K562 (cell line): ENCODE data around the gene ADD3. TPM values are rescaled to one million over a fixed set of nuclear protein-coding genes. Genes with fewer than 3 reads are reported as not detected.

Experiments
- ATAC-seq: fragments of 200-7000 bp; cut with Tn5 transposase; 3 replicates; pipeline ENCODE4 v1.9.1; 2020; ENCODE audit warnings: moderate library complexity
- BruUV-seq: library from RNA; stranded (reverse); fragments of 400-500 nt; replicated peaks from 2 replicates; lab custom pipeline; 2021; lab: Mats Ljungman, UMichigan
- CTCF ChIA-PET: fragments of 300-600 bp; formaldehyde crosslinking; extraction: SDS; loops from one replicate; lab custom pipeline; 2021; ENCODE audit warnings: low intra/inter-chr PET ratio; lab: Yijun Ruan, JAX
- POLR2A ChIA-PET: fragments of 300-600, 350-650 bp; sonication (Branson Sonifier 250); formaldehyde crosslinking; extraction: SDS; loops from one replicate; lab custom pipeline; 2021; ENCODE audit warnings: antibody characterized with exemption, inconsistent platforms; lab: Yijun Ruan, JAX
- DNase-seq, 4 experiments: peaks; one replicate each; pipeline versions ENCODE4 v3.0.0 to v3.0.0-alpha.2; 2011 to 2018; ENCODE audit warnings: low spot score in 3 of 4, mixed read lengths in 3 of 4; ENCODE audit errors: extremely low read depth in 1 of 4
- FAIRE-seq: peaks from 2 replicates; lab custom pipeline; 2011; peaks lifted over from hg19 to GRCh38; lab: Jason Lieb, UNC
- H2AFZ ChIP-seq: 2 replicates; pipeline ENCODE4 v1.6.0; 2011; ENCODE audit warnings: low read depth, low read length, control low read depth, inconsistent platforms
- H3K27ac ChIP-seq: fragments of 200-600 bp; 3 replicates; pipeline ENCODE4 v1.8.0; 2011; ENCODE audit warnings: low read depth, mild to moderate bottlenecking, control low read depth, inconsistent platforms, low read length, moderate library complexity, mixed read lengths; ENCODE audit errors: extremely low read depth
- H3K27me3 ChIP-seq, 2 experiments: fragments of 300-600 bp in 1 of 2; 2 replicates in 1 of 2; 3 replicates in 1 of 2; pipeline versions ENCODE4 v1.6.0 to v1.8.0; 2011; ENCODE audit warnings: inconsistent platforms in 2 of 2, low read length in 2 of 2, mild to moderate bottlenecking in 1 of 2, mixed read lengths in 1 of 2, moderate library complexity in 1 of 2; ENCODE audit not compliant: control insufficient read depth in 2 of 2, insufficient read depth in 2 of 2
- H3K36me3 ChIP-seq: fragments of 300-600 bp; 3 replicates; pipeline ENCODE4 v1.8.0; 2011; ENCODE audit warnings: mild to moderate bottlenecking, low read length, inconsistent platforms; ENCODE audit not compliant: control insufficient read depth, insufficient read depth
- H3K4me1 ChIP-seq, 2 experiments: fragments of 200-600 bp in 1 of 2; replicated peaks in 1 of 2; 2 replicates in 1 of 2; 3 replicates in 1 of 2; pipeline versions ENCODE4 v1.5.1 to v1.8.0; 2011; ENCODE audit warnings: inconsistent platforms in 2 of 2, low read length in 2 of 2, mild to moderate bottlenecking in 1 of 2, mixed read lengths in 1 of 2, moderate library complexity in 1 of 2; ENCODE audit not compliant: control insufficient read depth in 2 of 2, insufficient read depth in 2 of 2
- H3K4me2 ChIP-seq: 2 replicates; pipeline ENCODE4 v1.6.1; 2011; ENCODE audit warnings: low read length, control low read depth, inconsistent platforms, mixed read lengths; ENCODE audit not compliant: insufficient read depth
- H3K4me3 ChIP-seq: fragments of 200-600 bp; sonication (generic), shearing (Covaris generic); 2 replicates; pipeline ENCODE4 v1.5.1; 2016; ENCODE audit warnings: control low read depth, inconsistent platforms
- H3K79me2 ChIP-seq: fragments of 200-600 bp; 3 replicates; pipeline ENCODE4 v1.8.0; 2011; ENCODE audit warnings: low read length, inconsistent platforms; ENCODE audit not compliant: control insufficient read depth, insufficient read depth
- H3K9ac ChIP-seq, 2 experiments: 2 replicates each; pipeline versions ENCODE4 v1.6.0 to v1.6.1; 2011; ENCODE audit warnings: low read depth in 2 of 2, low read length in 2 of 2, control low read depth in 1 of 2, inconsistent platforms in 1 of 2, mild to moderate bottlenecking in 1 of 2, mixed read lengths in 1 of 2; ENCODE audit not compliant: insufficient read depth in 1 of 2
- H3K9me1 ChIP-seq: one replicate; pipeline ENCODE4 v1.6.0; 2011; ENCODE audit warnings: inconsistent platforms, mild to moderate bottlenecking, low read length, moderate library complexity; ENCODE audit not compliant: control insufficient read depth, insufficient read depth
- H3K9me3 ChIP-seq: replicated peaks from 2 replicates; pipeline ENCODE4 v1.5.1; 2011; ENCODE audit warnings: low read depth, low read length, inconsistent platforms; ENCODE audit not compliant: control insufficient read depth, insufficient read depth
- H4K20me1 ChIP-seq: replicated peaks from 2 replicates; pipeline ENCODE4 v1.6.1; 2011; ENCODE audit warnings: low read length, inconsistent platforms, mixed read lengths; ENCODE audit not compliant: control insufficient read depth, insufficient read depth
- CCAR2 ChIP-seq: fragments of 200-400 bp; formaldehyde crosslinking; IDR thresholded peaks from 2 replicates; pipeline ENCODE4 v1.6.1; 2017; ENCODE audit warnings: mild to moderate bottlenecking, low read depth, low read length
- KAT2B ChIP-seq: IDR thresholded peaks from one replicate; pipeline ENCODE4 v1.6.1; 2012; ENCODE audit warnings: low read depth, mild to moderate bottlenecking, control low read depth, inconsistent platforms, low read length, moderate library complexity
- MBD1 ChIP-seq: fragments of 250-450 bp; sonication (Bioruptor Pico); IDR thresholded peaks from 2 replicates; pipeline ENCODE4 v1.8.0; 2022; ENCODE audit warnings: inconsistent platforms
- PURB ChIP-seq: sonication (generic); formaldehyde crosslinking; IDR thresholded peaks from 2 replicates; pipeline ENCODE4 v1.9.0; 2021; ENCODE audit warnings: low read depth, mild to moderate bottlenecking, missing genetic modification reagents
- RBM17 ChIP-seq: fragments of 200-400 bp; formaldehyde crosslinking; IDR thresholded peaks from 2 replicates; pipeline ENCODE4 v1.6.1; 2017; ENCODE audit warnings: low read depth, mild to moderate bottlenecking, low read length, borderline replicate concordance
- ZFP91 ChIP-seq: sonication (generic); formaldehyde crosslinking; IDR thresholded peaks from 2 replicates; pipeline ENCODE4 v1.8.0; 2022; ENCODE audit warnings: mild to moderate bottlenecking, missing genetic modification reagents
- ZNF140 ChIP-seq: fragments of 250-450 bp; sonication (Bioruptor Pico); IDR thresholded peaks from 2 replicates; pipeline ENCODE4 v1.8.0; 2021; ENCODE audit warnings: moderate library complexity, mild to moderate bottlenecking, inconsistent platforms
- ZNF175 ChIP-seq: fragments of 200-800 bp; sonication (Bioruptor generic); IDR thresholded peaks from 2 replicates; pipeline ENCODE4 v1.6.1; 2016; ENCODE audit warnings: low read depth, mild to moderate bottlenecking, missing genetic modification characterization, missing compliant biosample characterization
- WGBS: fragments of 100-300 bp; shearing (Covaris generic); methylation state at CpG from one replicate; pipeline ENCODE4 v1.1.6; 2016; ENCODE audit warnings: low coverage, mixed read lengths; ENCODE audit not compliant: insufficient coverage; ENCODE audit errors: missing lambda C conversion rate; 5-methylcytosine and 5-hydroxymethylcytosine counted together
- in situ Hi-C: fragments of 300-500 bp; cut with MboI; formaldehyde crosslinking; loops from 4 replicates; pipeline ENCODE4 v1.15.0; 2018; ENCODE audit warnings: inconsistent platforms, mixed read lengths
- intact Hi-C: fragments of 100-400 bp; cut with micrococcal nuclease; formaldehyde crosslinking; loops from 2 replicates; pipeline ENCODE4 v1.14.2; 2022
- polyA plus RNA-seq, 8 experiments: library from polyadenylated mRNA; depleted of rRNA in 4 of 8; stranded (reverse) in 5 of 8; unstranded in 3 of 8; fragments of >200 nt; fragmentation: Nextera tagmentation in 2 of 8; fragmentation: Illumina TruSeq in 1 of 8; extraction: Ambion mirVana in 2 of 8; extraction: Trizol in 1 of 8; gene quantifications; 2 replicates each; pipeline versions ENCODE4 v1.2.1 to v1.2.3, GENCODE V29; 2011 to 2014; ENCODE audit warnings: inconsistent platforms in 1 of 8, missing spikeins in 1 of 8
- total RNA-seq, 7 experiments: library from RNA; depleted of rRNA in 6 of 7; stranded (reverse); fragments of >200 nt in 6 of 7; fragmentation: Illumina TruSeq in 2 of 7; extraction: Trizol in 2 of 7; gene quantifications; 2 replicates each; pipeline versions ENCODE4 v1.2.1 to v1.2.3, GENCODE V29; 2011 to 2021; ENCODE audit warnings: low replicate concordance in 1 of 7

ADD3 gene
- total and polyA plus RNA-seq, 9 of the 15 experiments (the other 6 are each of a cell fraction or from before 2014, with no cell fraction given): 13.2 to 125 (median 31.7) TPM

DNA sequence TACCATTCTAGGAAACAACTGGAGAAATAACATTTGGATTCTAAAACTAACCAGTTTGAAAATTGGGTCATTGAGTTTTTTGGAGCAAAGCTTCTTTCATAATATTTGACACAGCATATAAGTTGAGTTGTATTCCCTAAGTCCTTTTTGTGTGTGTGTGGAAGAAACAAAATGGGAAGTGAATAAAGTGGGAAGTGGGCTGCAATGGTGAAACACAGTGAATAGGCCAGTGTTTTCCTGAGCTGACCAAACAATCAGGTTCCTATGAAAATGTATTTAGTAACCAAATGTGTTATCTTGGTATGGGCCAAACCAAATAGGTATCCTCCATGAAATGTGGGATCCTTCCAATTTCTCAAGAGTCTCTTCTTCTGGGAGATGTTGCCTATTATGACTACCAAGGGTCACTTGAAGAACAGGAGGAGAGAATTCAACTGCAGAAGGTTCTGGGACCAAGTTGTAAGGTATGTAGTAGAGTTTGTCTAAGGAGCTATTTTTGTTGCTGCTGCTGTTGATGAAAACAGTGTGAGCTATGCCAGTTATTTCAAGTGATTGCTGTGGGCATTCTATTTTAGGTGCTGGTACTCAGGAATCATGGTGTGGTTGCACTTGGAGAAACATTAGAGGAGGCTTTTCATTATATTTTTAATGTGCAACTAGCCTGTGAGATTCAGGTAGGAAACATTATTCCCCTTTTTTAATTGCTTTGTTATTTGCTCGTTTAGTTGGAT lies 111.3 kb downstream of the ADD3 start:
- CTCF ChIA-PET: interaction anchor here (0.6 kb wide), 1 partner anchor 165 kb away, joined by 3 read pairs; no protein-coding TSS in a partner anchor
- TF ChIP-seq CCAR2 (no peak), RBM17 (no peak), ZFP91 (CRISPR knock-in tag) (no peak), ZNF140 (no peak), ZNF175 (CRISPR knock-in tag) (no peak), KAT2B (no peak), MBD1 (no peak), PURB (CRISPR knock-in tag) (no peak)
- TF ChIP-seq, all 486 proteins: peak for 0
- no peak for DNase-seq
- intact Hi-C loops: no loop called here
- Histone ChIP-seq H3K27me3 (no peaks in the 10 kb centered on the region), H3K9me1 (no peaks in the 10 kb centered on the region), H3K9me3 (no peaks in the 10 kb centered on the region), H3K36me3 (peaks cover 50% of the 10 kb centered on the region), H3K9ac (no peak overlapping the region), H3K4me3 (no peak overlapping the region), H4K20me1 (no peaks in the 10 kb centered on the region), H3K27ac (no peak overlapping the region), H3K4me1 (no peaks in the 10 kb centered on the region), H3K79me2 (no peaks in the 10 kb centered on the region), H3K4me2 (no peak overlapping the region), H2AFZ (no peak overlapping the region)
- in situ Hi-C loops: no loop called here
- ATAC-seq: no peak
- WGBS: 54% methylated on average over 1 of the region's 1 CpG
- no peak for FAIRE-seq
- no TSS peak for BruUV-seq
- POLR2A ChIA-PET: interaction anchor here (0.6 to 1.2 kb wide), 4 partner anchors 10 to 227 kb away, joined by 3 to 4 read pairs (median 4); no protein-coding TSS in a partner anchor
